Fibroblast of pulmonary artery (primary cell): ENCODE measurements around the gene ABCG8.

Source experiments
- DNase-seq: peaks from one replicate; pipeline ENCODE4 v3.0.0-alpha.2; 2010; ENCODE audit warnings: low read depth
- H3K4me3 ChIP-seq: replicated peaks from 2 replicates; pipeline ENCODE4 v1.5.1; 2011; ENCODE audit warnings: low read depth, mild to moderate bottlenecking, control low read depth, low read length, moderate library complexity
- CTCF ChIP-seq: IDR thresholded peaks from 2 replicates; pipeline ENCODE4 v1.5.1; 2011; ENCODE audit warnings: mild to moderate bottlenecking, control low read depth, low read length, inconsistent platforms; ENCODE audit errors: missing control alignments

ABCG8 gene

GRCh38 chr2:43832457-43832856, 6.3 kb upstream of the ABCG8 start:
- no peak for DNase-seq
- TF ChIP-seq CTCF = no peak
- no peak overlapping the region for H3K4me3 ChIP-seq

- no peak for DNase-seq
- TF ChIP-seq CTCF = no peak
- H3K4me3 ChIP-seq = no peak overlapping the region
Observed at GRCh38 chr2:43837033-43837432, 1.7 kb upstream of the ABCG8 start.

GRCh38 chr2:43837831-43838559, 776 bp upstream of the ABCG8 start:
- TF ChIP-seq CTCF = no peak
- no peak overlapping the region for H3K4me3 ChIP-seq
- no peak for DNase-seq

GRCh38 chr2:43839776-43840564, 1.2 kb downstream of the ABCG8 start:
- no peak for DNase-seq
- H3K4me3 ChIP-seq = no peak overlapping the region
- no peak for TF ChIP-seq CTCF

- H3K4me3 ChIP-seq = no peak overlapping the region
- no peak for DNase-seq
- TF ChIP-seq CTCF = no peak
Observed at GRCh38 chr2:43840965-43841364, 2.2 kb downstream of the ABCG8 start.

GRCh38 chr2:43841949-43842865, 3.4 kb downstream of the ABCG8 start:
- DNase-seq = no peak
- TF ChIP-seq CTCF = no peak
- H3K4me3 ChIP-seq = no peak overlapping the region
